HepG2 (cell line): Measurements from ENCODE around the gene POU2F1. TPM values are rescaled to one million over a fixed set of nuclear protein-coding genes. Genes with fewer than 3 reads are reported as not detected.
"Not testable (repeated sequence)": the region's sequence is repeated elsewhere in the genome, so short reads cannot be mapped to it uniquely, and the experiment has no call there.

Experiments used
- ATAC-seq: fragments of 200-7000 bp; cut with Tn5 transposase; 3 replicates; pipeline ENCODE4 v1.9.1; 2020; ENCODE audit warnings: mild to moderate bottlenecking, moderate library complexity
- BruUV-seq: library from RNA; stranded (reverse); fragments of 400-500 nt; replicated peaks from 2 replicates; lab custom pipeline; 2021; lab: Mats Ljungman, UMichigan
- CTCF ChIA-PET: fragments of 300-600 bp; formaldehyde crosslinking; extraction: SDS; loops from one replicate; lab custom pipeline; 2021; ENCODE audit warnings: low total read pairs, inconsistent platforms, low intra/inter-chr PET ratio; lab: Yijun Ruan, JAX
- POLR2A ChIA-PET: fragments of 350-600 bp; sonication (Branson Sonifier 250); formaldehyde crosslinking; loops from one replicate; lab custom pipeline; 2020; ENCODE audit warnings: antibody characterized with exemption, inconsistent platforms; lab: Yijun Ruan, JAX
- DNase-seq: peaks from one replicate; pipeline ENCODE4 v3.0.0-alpha.2; 2015; ENCODE audit warnings: low spot score
- FAIRE-seq: peaks from 3 replicates; lab custom pipeline; 2011; peaks lifted over from hg19 to GRCh38; lab: Jason Lieb, UNC
- H2AFZ ChIP-seq: one replicate; pipeline ENCODE4 v1.6.1; 2011; ENCODE audit warnings: low read length, inconsistent platforms
- H3K27ac ChIP-seq: fragments of 300-600 bp; 3 replicates; pipeline ENCODE4 v1.8.0; 2011; ENCODE audit warnings: mixed run types, mild to moderate bottlenecking, mixed read lengths, low read length, inconsistent platforms; ENCODE audit not compliant: insufficient read depth; ENCODE audit errors: extremely low read length
- H3K27me3 ChIP-seq, 2 experiments: fragments of 200-600 bp in 1 of 2; 2 replicates in 1 of 2; 3 replicates in 1 of 2; pipeline versions ENCODE4 v1.6.0 to v1.8.0; 2011; ENCODE audit warnings: low read length in 2 of 2, mild to moderate bottlenecking in 2 of 2, moderate library complexity in 2 of 2, inconsistent platforms in 1 of 2; ENCODE audit not compliant: insufficient read depth in 2 of 2, control insufficient read depth in 1 of 2
- H3K36me3 ChIP-seq, 2 experiments: fragments of 200-600 bp in 1 of 2; replicated peaks in 1 of 2; 2 replicates in 1 of 2; 3 replicates in 1 of 2; pipeline versions ENCODE4 v1.5.1 to v1.8.0; 2011; ENCODE audit warnings: low read length in 2 of 2, inconsistent platforms in 1 of 2; ENCODE audit not compliant: insufficient read depth in 2 of 2, control insufficient read depth in 1 of 2
- H3K4me1 ChIP-seq: 2 replicates; pipeline ENCODE4 v1.5.1; 2012; ENCODE audit warnings: low read length, inconsistent platforms; ENCODE audit not compliant: insufficient read depth
- H3K4me2 ChIP-seq: 2 replicates; pipeline ENCODE4 v1.6.0; 2011; ENCODE audit warnings: low read depth, low read length, inconsistent platforms
- H3K4me3 ChIP-seq, 3 experiments: fragments of 200-600 bp in 1 of 3; sonication (generic), shearing (Covaris generic) in 1 of 3; replicated peaks in 1 of 3; 2 replicates each; pipeline ENCODE4 v1.5.1; 2011 to 2016; ENCODE audit warnings: low read length in 3 of 3, inconsistent platforms in 2 of 3, low read depth in 2 of 3, mild to moderate bottlenecking in 2 of 3, control low read depth in 1 of 3, mixed read lengths in 1 of 3; ENCODE audit not compliant: insufficient read depth in 1 of 3
- H3K79me2 ChIP-seq: one replicate; pipeline ENCODE4 v1.6.1; 2011; ENCODE audit warnings: low read length, inconsistent platforms; ENCODE audit not compliant: insufficient read depth
- H3K9ac ChIP-seq: 2 replicates; pipeline ENCODE4 v1.6.0; 2011; ENCODE audit warnings: mild to moderate bottlenecking, low read depth, low read length, inconsistent platforms; ENCODE audit not compliant: insufficient read depth
- H3K9me3 ChIP-seq: 2 replicates; pipeline ENCODE4 v1.5.1; 2012; ENCODE audit warnings: mild to moderate bottlenecking, low read length
- H4K20me1 ChIP-seq: 2 replicates; pipeline ENCODE4 v1.6.0; 2011; ENCODE audit warnings: inconsistent platforms, mild to moderate bottlenecking, low read length, moderate library complexity; ENCODE audit not compliant: insufficient read depth
- ATF7-NPFF ChIP-seq: sonication (generic); formaldehyde crosslinking; IDR thresholded peaks from 2 replicates; pipeline ENCODE4 v1.8.1; 2023; ENCODE audit warnings: mild to moderate bottlenecking, low read depth, missing genetic modification reagents, moderate library complexity
- GLI4 ChIP-seq: sonication (generic); formaldehyde crosslinking; IDR thresholded peaks from 2 replicates; pipeline ENCODE4 v1.5.1; 2020; ENCODE audit warnings: missing genetic modification reagents, mild to moderate bottlenecking, moderate library complexity, borderline replicate concordance
- LCORL ChIP-seq, 2 experiments: fragments of 450-650 bp in 1 of 2; sonication (generic) in 1 of 2; formaldehyde crosslinking in 1 of 2; IDR thresholded peaks; 2 replicates each; pipeline versions ENCODE4 v1.5.0 to v1.6.1; 2017 to 2020; ENCODE audit warnings: antibody characterized with exemption in 1 of 2, missing genetic modification reagents in 1 of 2
- RARA ChIP-seq: IDR thresholded peaks from 2 replicates; pipeline ENCODE4 v1.6.1; 2016; ENCODE audit warnings: missing genetic modification reagents, missing compliant biosample characterization
- SCMH1 ChIP-seq: sonication (generic); formaldehyde crosslinking; IDR thresholded peaks from 2 replicates; pipeline ENCODE4 v1.9.0; 2021; ENCODE audit warnings: missing genetic modification reagents, mild to moderate bottlenecking, borderline replicate concordance
- SETDB1 ChIP-seq: sonication (generic); formaldehyde crosslinking; IDR thresholded peaks from 2 replicates; pipeline ENCODE4 v1.5.1; 2020; ENCODE audit warnings: missing genetic modification reagents, mild to moderate bottlenecking, borderline replicate concordance
- ZNF136 ChIP-seq: sonication (generic); formaldehyde crosslinking; IDR thresholded peaks from 2 replicates; pipeline ENCODE4 v1.8.1; 2022; ENCODE audit warnings: low read depth, mild to moderate bottlenecking, moderate library complexity, missing genetic modification reagents
- ZNF598 ChIP-seq: sonication (generic); formaldehyde crosslinking; IDR thresholded peaks from 2 replicates; pipeline ENCODE4 v1.5.1; 2020; ENCODE audit warnings: mild to moderate bottlenecking, missing genetic modification reagents, borderline replicate concordance
- ZNF761 ChIP-seq: sonication (generic); formaldehyde crosslinking; conservative IDR thresholded peaks from 2 replicates; pipeline ENCODE4 v1.4.0; 2020; ENCODE audit warnings: mild to moderate bottlenecking, missing genetic modification reagents
- ZSCAN9 ChIP-seq: IDR thresholded peaks from 2 replicates; pipeline ENCODE4 v1.6.1; 2016; ENCODE audit warnings: borderline replicate concordance
- WGBS: methylation state at CpG from one replicate; pipeline ENCODE4 v1.1.6; 2017; ENCODE audit warnings: low lambda C conversion rate; 5-methylcytosine and 5-hydroxymethylcytosine counted together
- in situ Hi-C: cut with HindIII; loops from 2 replicates; pipeline ENCODE4 v1.10.0; 2017; ENCODE audit warnings: low pct_unique_long_range_greater_than_20kb; ENCODE audit not compliant: extremely low pct_ligation_motif_present
- intact Hi-C: fragments of 100-400 bp; cut with micrococcal nuclease; formaldehyde crosslinking; loops from one replicate; pipeline ENCODE4 v1.10.0; 2022; ENCODE audit not compliant: unreplicated experiment
- polyA plus RNA-seq, 8 experiments: library from polyadenylated mRNA; depleted of rRNA in 3 of 8; stranded (reverse) in 7 of 8; unstranded in 1 of 8; fragments of >200 nt; fragmentation: Illumina TruSeq in 4 of 8; extraction: Trizol in 4 of 8; gene quantifications; 2 replicates each; pipeline versions ENCODE4 v1.2.1 to v1.2.3, GENCODE V29; 2011 to 2016; ENCODE audit warnings: low read depth in 4 of 8, missing spikeins in 1 of 8, mixed read lengths in 1 of 8; ENCODE audit not compliant: insufficient read depth in 1 of 8
- total RNA-seq, 5 experiments: library from RNA; depleted of rRNA; stranded (reverse); fragments of >200 nt; fragmentation: Illumina TruSeq; extraction: Trizol; gene quantifications; 2 replicates each; pipeline ENCODE4 v1.2.3, GENCODE V29; 2016; ENCODE audit warnings: low read depth in 1 of 5
- TF ChIP-seq, protein P1 (sequence below): sonication (generic); formaldehyde crosslinking; IDR thresholded peaks from 2 replicates; pipeline ENCODE4 v1.4.0; 2020; ENCODE audit warnings: mild to moderate bottlenecking, missing genetic modification reagents
- TF ChIP-seq, protein P2 (sequence below): sonication (generic); formaldehyde crosslinking; IDR thresholded peaks from 2 replicates; pipeline ENCODE4 v1.8.1; 2023; ENCODE audit warnings: mild to moderate bottlenecking, missing genetic modification reagents

Gene POU2F1
- total and polyA plus RNA-seq, 2 of the 13 experiments (the other 11 are each of a cell fraction or from before 2014, with no cell fraction given): 10.2 to 13.0 TPM

- 100% methylated on average over 3 of the region's 3 CpGs for WGBS
- in situ Hi-C loops (no loop called here), intact Hi-C loops (no loop called here)
- ChIA-PET CTCF (no interaction called here), POLR2A (no interaction called here)
- Histone ChIP-seq H3K4me3 (no peak overlapping the region), H3K36me3 (no peaks in the 10 kb centered on the region), H3K27ac (no peak overlapping the region), H4K20me1 (no peaks in the 10 kb centered on the region), H2AFZ (no peak overlapping the region), H3K4me1 (no peaks in the 10 kb centered on the region), H3K4me2 (no peak overlapping the region), H3K9me3 (peaks cover 52% of the 10 kb centered on the region), H3K9ac (no peak overlapping the region), H3K27me3 (no peaks in the 10 kb centered on the region)
- BruUV-seq: no TSS peak
- no peak for ATAC-seq
- no peak for DNase-seq
- FAIRE-seq: no peak
- TF ChIP-seq ZSCAN9 (CRISPR knock-in tag) (no peak), ZNF598 (CRISPR knock-in tag) (no peak), ZNF136 (CRISPR knock-in tag) (no peak), RARA (CRISPR knock-in tag) (no peak), GLI4 (CRISPR knock-in tag) (no peak), SCMH1 (CRISPR knock-in tag) (no peak), SETDB1 (CRISPR knock-in tag) (0 out of 2 replicates have a peak, but pooled peaks have one; percentile 63), ATF7-NPFF (CRISPR knock-in tag) (no peak), LCORL (IDR thresholded peaks at IDR 0.05) (no peak), LCORL (CRISPR knock-in tag; IDR thresholded peaks at IDR 0.05) (no peak), ZNF761 (CRISPR knock-in tag) (peak; percentile 100)
- TF ChIP-seq, protein P1, sequence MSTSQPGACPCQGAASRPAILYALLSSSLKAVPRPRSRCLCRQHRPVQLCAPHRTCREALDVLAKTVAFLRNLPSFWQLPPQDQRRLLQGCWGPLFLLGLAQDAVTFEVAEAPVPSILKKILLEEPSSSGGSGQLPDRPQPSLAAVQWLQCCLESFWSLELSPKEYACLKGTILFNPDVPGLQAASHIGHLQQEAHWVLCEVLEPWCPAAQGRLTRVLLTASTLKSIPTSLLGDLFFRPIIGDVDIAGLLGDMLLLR: no peak
- TF ChIP-seq, protein P2, sequence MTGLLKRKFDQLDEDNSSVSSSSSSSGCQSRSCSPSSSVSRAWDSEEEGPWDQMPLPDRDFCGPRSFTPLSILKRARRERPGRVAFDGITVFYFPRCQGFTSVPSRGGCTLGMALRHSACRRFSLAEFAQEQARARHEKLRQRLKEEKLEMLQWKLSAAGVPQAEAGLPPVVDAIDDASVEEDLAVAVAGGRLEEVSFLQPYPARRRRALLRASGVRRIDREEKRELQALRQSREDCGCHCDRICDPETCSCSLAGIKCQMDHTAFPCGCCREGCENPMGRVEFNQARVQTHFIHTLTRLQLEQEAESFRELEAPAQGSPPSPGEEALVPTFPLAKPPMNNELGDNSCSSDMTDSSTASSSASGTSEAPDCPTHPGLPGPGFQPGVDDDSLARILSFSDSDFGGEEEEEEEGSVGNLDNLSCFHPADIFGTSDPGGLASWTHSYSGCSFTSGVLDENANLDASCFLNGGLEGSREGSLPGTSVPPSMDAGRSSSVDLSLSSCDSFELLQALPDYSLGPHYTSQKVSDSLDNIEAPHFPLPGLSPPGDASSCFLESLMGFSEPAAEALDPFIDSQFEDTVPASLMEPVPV (CRISPR knock-in tag): no peak
- TF ChIP-seq, all 625 proteins: peak for 2
- peaks cover 5% of the 10 kb centered on the region for H3K79me2 ChIP-seq
Measured at GRCh38 chr1:167317463-167317862, 96.8 kb downstream of the POU2F1 start.

- CTCF ChIA-PET: not testable (repeated sequence)
Measured at GRCh38 chr1:167319206-167319605, 98.5 kb downstream of the POU2F1 start.

More at GRCh38 chr1:167319206-167319605, 98.5 kb downstream of the POU2F1 start:
- POLR2A ChIA-PET, H3K4me2 ChIP-seq, H3K4me3 ChIP-seq, in situ Hi-C loops, H3K4me1 ChIP-seq, ATAC-seq, H3K27me3 ChIP-seq, intact Hi-C loops, H3K79me2 ChIP-seq, H3K36me3 ChIP-seq, DNase-seq, H4K20me1 ChIP-seq, BruUV-seq, FAIRE-seq, H2AFZ ChIP-seq, H3K27ac ChIP-seq, H3K9ac ChIP-seq: not testable (repeated sequence)
- peaks cover 69% of the 10 kb centered on the region for H3K9me3 ChIP-seq
- 96% methylated on average over 2 of the region's 2 CpGs for WGBS
